BE2C (cell line): ENCODE measurements around the gene DZIP3.
"Not testable (repeated sequence)": the region's sequence is repeated elsewhere in the genome, so short reads cannot be mapped to it uniquely, and the experiment has no call there.

ENCODE experiments used
- DNase-seq: peaks from one replicate; pipeline ENCODE4 v3.0.0-alpha.2; 2020
- H3K27me3 ChIP-seq: fragments of 250-450 bp; sonication (Bioruptor Pico); 2 replicates; pipeline ENCODE4 v1.5.1; 2020; ENCODE audit warnings: mild to moderate bottlenecking
- H3K36me3 ChIP-seq: fragments of 250-450 bp; sonication (Bioruptor Pico); 2 replicates; pipeline ENCODE4 v1.5.1; 2020; ENCODE audit warnings: mild to moderate bottlenecking
- H3K4me1 ChIP-seq: fragments of 250-450 bp; sonication (Bioruptor Pico); 2 replicates; pipeline ENCODE4 v1.5.1; 2020
- H3K4me3 ChIP-seq: 2 replicates; pipeline ENCODE4 v1.5.1; 2011; ENCODE audit warnings: low read depth, low read length
- H3K9me3 ChIP-seq: fragments of 250-450 bp; sonication (Bioruptor Pico); 2 replicates; pipeline ENCODE4 v1.5.1; 2020
- TF ChIP-seq, protein P1 (sequence below): IDR thresholded peaks from 2 replicates; pipeline ENCODE4 v1.5.1; 2012; ENCODE audit warnings: mild to moderate bottlenecking, low read depth, low read length

The DZIP3 gene

DNA sequence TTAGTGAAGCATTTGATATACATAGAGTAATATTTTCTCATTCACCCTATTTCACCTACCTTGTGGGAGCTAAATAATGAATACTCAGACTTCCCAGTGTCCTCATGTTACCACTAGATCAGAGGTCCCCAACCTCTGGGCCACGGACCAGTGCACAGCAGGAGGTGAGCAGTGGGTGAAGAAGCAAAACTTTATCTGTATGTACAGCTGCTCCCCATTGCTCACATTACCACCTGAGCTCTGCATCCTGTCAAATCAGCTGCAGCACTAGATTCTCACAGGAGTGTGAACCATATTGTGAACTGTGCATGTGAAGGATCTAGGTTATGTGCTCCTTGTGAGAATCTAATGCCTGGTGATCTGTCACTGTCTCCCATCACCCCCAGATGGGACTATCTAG, 88.3 kb downstream of the DZIP3 start:
- Histone ChIP-seq H3K4me3 (no peak overlapping the region), H3K27me3 (no peaks in the 10 kb centered on the region), H3K36me3 (peaks cover 5% of the 10 kb centered on the region), H3K9me3 (no peaks in the 10 kb centered on the region), H3K4me1 (no peaks in the 10 kb centered on the region)
- TF ChIP-seq, protein P1, sequence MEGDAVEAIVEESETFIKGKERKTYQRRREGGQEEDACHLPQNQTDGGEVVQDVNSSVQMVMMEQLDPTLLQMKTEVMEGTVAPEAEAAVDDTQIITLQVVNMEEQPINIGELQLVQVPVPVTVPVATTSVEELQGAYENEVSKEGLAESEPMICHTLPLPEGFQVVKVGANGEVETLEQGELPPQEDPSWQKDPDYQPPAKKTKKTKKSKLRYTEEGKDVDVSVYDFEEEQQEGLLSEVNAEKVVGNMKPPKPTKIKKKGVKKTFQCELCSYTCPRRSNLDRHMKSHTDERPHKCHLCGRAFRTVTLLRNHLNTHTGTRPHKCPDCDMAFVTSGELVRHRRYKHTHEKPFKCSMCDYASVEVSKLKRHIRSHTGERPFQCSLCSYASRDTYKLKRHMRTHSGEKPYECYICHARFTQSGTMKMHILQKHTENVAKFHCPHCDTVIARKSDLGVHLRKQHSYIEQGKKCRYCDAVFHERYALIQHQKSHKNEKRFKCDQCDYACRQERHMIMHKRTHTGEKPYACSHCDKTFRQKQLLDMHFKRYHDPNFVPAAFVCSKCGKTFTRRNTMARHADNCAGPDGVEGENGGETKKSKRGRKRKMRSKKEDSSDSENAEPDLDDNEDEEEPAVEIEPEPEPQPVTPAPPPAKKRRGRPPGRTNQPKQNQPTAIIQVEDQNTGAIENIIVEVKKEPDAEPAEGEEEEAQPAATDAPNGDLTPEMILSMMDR, result no peak
- DNase-seq, result no peak

DNA sequence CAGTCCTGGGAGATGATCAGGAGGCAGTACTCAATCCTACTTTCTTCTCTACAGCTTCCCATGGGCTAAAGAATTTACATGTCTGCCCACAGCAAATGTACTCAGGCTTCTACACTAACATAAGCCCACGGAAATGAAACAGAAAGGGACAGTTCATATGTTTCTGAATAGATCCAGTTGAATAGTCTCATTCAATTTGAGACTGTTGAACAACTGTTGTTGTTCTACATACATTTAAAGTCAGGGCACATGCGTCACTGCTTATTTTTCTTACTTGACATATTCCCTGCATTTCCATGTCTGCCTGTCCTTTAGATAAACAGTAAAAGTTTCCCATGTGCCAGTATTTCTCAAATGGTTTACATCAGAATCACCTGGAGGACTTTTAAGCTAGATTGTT, 102.8 kb downstream of the DZIP3 start:
- not testable (repeated sequence) for H3K9me3 ChIP-seq, H3K4me1 ChIP-seq, H3K36me3 ChIP-seq, H3K4me3 ChIP-seq, DNase-seq, H3K27me3 ChIP-seq

DNA sequence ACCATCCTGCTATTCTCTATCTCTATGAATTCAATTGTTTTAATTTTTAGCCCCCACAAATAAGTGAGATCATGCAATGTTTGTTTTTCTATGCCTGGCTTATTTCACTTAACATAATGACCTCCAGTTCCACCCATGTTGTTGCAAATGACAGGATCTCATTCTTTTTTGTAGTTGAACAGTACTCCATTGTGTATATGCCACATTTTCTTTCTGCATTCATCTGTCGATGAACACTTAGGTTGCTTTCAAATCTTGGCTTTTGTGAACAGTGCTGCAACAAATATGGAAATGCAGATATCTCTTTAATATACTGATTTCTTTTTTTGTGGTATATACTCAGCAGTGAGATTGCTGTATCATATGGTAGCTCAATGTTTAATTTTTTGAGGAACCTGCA, 108.9 kb downstream of the DZIP3 start:
- no peaks in the 10 kb centered on the region for H3K36me3 ChIP-seq
- no peak for DNase-seq
- H3K9me3 ChIP-seq, result no peaks in the 10 kb centered on the region
- no peak overlapping the region for H3K4me3 ChIP-seq
- TF ChIP-seq, protein P1, result no peak
- H3K4me1 ChIP-seq, result no peaks in the 10 kb centered on the region
- H3K27me3 ChIP-seq, result no peaks in the 10 kb centered on the region

DNA sequence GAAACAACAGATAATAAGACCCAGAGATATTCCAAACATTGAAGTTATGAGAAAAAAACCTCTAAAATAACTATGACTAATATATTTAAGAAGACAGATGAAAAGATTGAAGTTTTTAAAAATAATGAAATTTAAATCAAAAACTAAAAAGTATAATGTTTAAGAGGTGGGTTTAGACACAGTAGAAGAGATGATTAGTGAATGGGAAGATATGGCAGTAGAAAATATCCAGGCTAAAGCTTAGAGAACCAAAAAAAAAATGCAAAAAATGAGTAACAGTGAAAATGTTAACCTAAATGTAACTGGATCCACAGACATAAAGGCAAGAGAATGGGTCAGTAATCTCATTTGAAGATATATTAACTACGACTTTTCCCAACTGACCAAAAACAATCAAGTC, 115.5 kb downstream of the DZIP3 start:
- H3K9me3 ChIP-seq, result no peaks in the 10 kb centered on the region

DNA sequence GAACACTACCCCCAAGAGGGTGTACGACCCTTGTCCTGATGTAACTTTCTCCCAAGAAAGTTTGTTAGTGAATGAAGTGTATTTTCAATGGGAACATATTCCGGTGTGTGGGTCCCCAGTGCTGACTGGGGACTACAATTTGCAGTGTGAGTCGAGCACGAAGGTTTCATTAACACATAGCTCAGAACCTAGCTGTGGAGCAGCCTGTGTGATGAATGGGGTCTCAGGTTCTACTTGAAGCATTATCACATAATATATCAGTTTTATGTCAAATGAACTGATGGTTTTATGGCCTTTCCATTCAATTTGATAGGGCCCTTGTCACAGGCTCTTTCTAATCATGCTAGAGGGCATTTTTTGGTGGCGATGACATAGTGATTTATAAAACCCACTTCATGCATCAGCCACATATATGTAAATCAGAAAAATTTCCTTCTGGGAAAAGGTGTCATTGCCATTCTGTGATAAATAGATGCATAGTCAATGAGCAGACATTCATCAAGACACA, 123.5 kb downstream of the DZIP3 start:
- no peak overlapping the region for H3K4me3 ChIP-seq
- TF ChIP-seq, protein P1, result no peak
- no peaks in the 10 kb centered on the region for H3K9me3 ChIP-seq
- no peaks in the 10 kb centered on the region for H3K36me3 ChIP-seq
- no peaks in the 10 kb centered on the region for H3K4me1 ChIP-seq
- no peaks in the 10 kb centered on the region; the same call in none of the 2 replicates for H3K27me3 ChIP-seq
- DNase-seq, result no peak

More for the DNA sequence above, 115.5 kb downstream of the DZIP3 start:
- Histone ChIP-seq H3K36me3 (no peaks in the 10 kb centered on the region), H3K4me3 (no peak overlapping the region), H3K27me3 (no peaks in the 10 kb centered on the region; the same call in 1 of the 2 replicates), H3K4me1 (no peaks in the 10 kb centered on the region)
- TF ChIP-seq, protein P1, result no peak
- no peak for DNase-seq

DNA sequence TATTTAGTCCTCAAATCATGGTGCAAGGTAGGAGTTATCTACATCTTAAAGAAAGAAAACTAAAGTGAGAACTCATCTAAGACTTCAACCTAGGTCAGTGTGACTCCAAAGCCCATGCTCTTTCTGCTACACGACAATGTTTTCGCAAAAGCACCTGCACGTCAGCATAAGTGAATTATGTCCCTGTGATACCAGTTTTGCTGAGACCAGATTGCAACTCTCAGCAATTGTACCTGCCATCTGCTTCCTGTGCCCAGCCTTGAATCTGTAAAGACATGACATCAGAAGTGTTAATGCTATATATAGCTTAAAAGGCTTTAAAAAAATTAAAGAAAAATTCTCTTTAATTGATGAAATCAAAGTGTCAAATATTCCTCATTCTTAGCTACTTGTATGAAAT, 124.3 kb downstream of the DZIP3 start:
- Histone ChIP-seq H3K27me3 (no peaks in the 10 kb centered on the region; the same call in none of the 2 replicates), H3K4me1 (no peaks in the 10 kb centered on the region), H3K9me3 (no peaks in the 10 kb centered on the region), H3K4me3 (no peak overlapping the region), H3K36me3 (no peaks in the 10 kb centered on the region)
- TF ChIP-seq, protein P1, result no peak
- DNase-seq, result no peak

DNA sequence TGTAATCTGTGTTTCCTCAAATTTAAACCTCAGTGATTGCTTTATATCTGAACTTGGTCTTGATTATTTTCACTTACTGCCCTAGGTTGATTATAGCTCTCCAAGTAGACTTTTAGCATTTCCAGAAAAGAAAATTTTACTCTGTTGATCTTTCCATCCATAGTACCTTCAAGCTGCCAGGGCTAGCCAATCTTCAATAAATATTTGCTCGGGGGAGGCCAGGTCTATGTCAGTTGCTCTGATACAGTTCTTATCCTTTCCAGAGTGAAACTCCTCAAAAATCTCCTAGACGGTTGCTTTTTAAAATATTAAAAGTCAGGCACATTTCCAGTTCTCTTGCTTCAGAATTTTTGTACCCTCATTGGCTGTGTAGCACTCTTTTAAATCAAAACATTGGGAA, 128.9 kb downstream of the DZIP3 start:
- Histone ChIP-seq H3K27me3 (no peaks in the 10 kb centered on the region; the same call in 1 of the 2 replicates), H3K4me3 (no peak overlapping the region), H3K36me3 (no peaks in the 10 kb centered on the region), H3K9me3 (no peaks in the 10 kb centered on the region), H3K4me1 (no peaks in the 10 kb centered on the region)
- TF ChIP-seq, protein P1, result no peak
- no peak for DNase-seq
